IMR-90 (cell line): ENCODE results near the gene TLK2.

ENCODE experiments used
- BHLHE40 ChIP-seq: fragments of 150-350 bp; IDR thresholded peaks from 2 replicates; pipeline ENCODE4 v1.6.1; 2016; ENCODE audit warnings: mild to moderate bottlenecking, low read depth, low read length
- POLR2A ChIP-seq: IDR thresholded peaks from 2 replicates; pipeline ENCODE4 v1.6.1; 2012; ENCODE audit warnings: mild to moderate bottlenecking, low read depth, low read length
- TF ChIP-seq, protein P1 (sequence below): conservative IDR thresholded peaks from 2 replicates; pipeline ENCODE4 v1.5.1; 2012; ENCODE audit warnings: mild to moderate bottlenecking, low read depth, low read length, improper control_type of control experiment

DNA sequence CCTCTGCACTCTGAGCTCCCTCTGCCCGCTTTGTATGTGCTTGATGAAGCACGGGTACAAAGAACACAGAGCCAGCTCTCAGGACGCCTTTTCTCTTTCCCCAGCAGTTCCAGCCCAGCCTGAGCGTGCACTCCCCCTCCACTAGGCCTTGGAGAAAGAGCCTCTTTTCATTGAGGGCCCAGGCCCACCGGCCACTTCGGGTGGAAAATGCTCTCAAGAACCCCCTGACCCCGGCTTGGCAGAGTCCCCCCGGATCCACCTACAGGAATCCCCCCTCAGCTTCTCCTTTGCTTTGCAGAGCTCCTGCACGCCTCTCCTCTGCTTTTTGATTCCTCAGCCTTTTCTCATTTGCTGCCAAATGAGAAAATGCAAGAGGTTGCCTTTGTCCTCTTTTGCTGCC, 179.1 kb downstream of the TLK2 start:
- no peak for TF ChIP-seq POLR2A
- TF ChIP-seq, protein P1, sequence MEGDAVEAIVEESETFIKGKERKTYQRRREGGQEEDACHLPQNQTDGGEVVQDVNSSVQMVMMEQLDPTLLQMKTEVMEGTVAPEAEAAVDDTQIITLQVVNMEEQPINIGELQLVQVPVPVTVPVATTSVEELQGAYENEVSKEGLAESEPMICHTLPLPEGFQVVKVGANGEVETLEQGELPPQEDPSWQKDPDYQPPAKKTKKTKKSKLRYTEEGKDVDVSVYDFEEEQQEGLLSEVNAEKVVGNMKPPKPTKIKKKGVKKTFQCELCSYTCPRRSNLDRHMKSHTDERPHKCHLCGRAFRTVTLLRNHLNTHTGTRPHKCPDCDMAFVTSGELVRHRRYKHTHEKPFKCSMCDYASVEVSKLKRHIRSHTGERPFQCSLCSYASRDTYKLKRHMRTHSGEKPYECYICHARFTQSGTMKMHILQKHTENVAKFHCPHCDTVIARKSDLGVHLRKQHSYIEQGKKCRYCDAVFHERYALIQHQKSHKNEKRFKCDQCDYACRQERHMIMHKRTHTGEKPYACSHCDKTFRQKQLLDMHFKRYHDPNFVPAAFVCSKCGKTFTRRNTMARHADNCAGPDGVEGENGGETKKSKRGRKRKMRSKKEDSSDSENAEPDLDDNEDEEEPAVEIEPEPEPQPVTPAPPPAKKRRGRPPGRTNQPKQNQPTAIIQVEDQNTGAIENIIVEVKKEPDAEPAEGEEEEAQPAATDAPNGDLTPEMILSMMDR, result no peak
- no peak for TF ChIP-seq BHLHE40
